Head of caudate nucleus (tissue), 42 donors: ENCODE data around the gene GFER.

ENCODE experiments used
- DNase-seq, 42 donors: peaks; one replicate each; pipeline versions ENCODE4 v3.0.0 to v3.0.0-alpha.2; 2020 to 2021; ENCODE audit warnings: mixed read lengths in 7 of 42
- intact Hi-C: fragments of 100-400 bp; cut with DNase I; formaldehyde crosslinking; loops from one replicate; pipeline ENCODE4 v1.15.0; 2022

Gene GFER

DNA sequence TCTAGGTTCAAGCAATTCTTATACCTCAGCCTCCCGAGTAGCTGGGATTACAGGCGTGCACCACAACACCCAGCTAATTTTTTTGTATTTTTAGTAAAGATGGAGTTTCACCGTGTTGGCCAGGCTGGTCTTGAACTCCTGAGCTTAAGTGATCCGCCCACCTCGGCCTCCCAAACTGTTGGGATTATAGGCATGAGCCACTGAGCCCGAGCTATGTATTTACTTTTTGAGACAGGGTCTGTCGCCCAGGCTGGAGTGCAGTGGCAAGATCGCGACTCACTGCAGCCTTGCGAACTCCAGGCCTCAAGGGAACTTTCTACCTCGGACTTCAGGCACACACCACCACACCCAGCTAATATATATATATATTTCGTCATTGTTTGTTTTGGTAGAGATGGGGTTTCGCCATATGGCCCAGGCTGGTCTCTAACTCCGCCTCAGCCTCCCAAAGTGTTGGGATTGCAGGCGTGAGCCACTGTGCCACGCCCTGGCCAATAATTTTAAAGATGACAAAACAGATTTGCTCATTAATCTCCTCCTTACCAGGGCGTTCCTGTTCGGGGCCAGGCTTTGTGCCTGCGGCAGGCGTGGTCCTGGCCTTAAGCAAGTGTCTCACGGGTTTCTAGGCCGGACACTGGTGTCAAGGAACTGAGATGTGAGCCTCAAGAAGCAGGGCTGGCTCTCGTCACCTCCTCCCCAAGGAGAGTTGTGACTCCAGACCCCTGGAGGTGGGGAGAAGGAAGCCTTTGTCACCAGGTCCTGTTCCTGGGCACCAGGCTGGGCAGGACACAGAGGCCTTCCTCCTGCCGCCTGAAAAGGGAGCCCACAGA is 31.3 kb downstream of the GFER start:
- intact Hi-C loops: no loop called here
- DNase-seq: no peak

DNA sequence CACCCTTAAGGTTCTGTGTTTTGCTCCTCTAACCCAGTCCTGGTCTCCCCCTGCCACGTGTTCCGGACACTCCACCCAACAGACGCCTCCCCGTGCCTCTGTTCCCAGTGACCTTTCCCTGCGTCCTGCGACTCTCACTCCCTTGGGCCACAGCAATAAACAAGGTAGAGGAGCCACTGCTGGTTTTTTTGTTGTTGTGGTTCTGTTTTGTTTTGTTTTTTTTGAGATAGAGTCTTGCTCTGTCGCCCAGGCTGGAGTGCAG is 31.9 kb downstream of the GFER start:
- no peak for DNase-seq
- intact Hi-C loops: no loop called here

DNA sequence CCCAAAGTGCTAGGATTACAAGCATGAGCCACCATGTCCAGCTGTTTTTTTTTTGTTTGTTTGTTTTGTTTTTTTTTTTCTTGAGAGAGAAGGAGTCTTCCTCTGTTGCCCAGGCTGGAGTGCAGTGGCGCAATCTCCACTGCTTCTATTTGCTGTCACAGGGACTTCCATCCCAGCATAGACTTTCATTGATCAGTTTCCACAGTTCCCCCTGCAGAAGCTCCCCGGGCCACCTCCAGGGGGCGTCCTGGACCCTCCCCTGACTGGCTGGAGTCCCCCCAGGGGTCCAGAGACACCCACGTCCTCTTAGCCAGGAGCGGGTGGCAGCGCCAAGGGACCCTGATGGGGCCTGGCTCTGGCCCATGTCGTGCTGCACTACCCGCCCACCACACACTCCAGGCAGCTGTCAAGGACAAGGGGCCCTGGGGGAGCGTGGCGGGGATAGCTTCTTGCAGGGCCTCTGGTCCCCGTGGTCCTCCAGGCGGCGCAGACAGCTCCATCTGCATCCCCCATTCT is 32.5 kb downstream of the GFER start:
- intact Hi-C loops: no loop called here
- no peak for DNase-seq

DNA sequence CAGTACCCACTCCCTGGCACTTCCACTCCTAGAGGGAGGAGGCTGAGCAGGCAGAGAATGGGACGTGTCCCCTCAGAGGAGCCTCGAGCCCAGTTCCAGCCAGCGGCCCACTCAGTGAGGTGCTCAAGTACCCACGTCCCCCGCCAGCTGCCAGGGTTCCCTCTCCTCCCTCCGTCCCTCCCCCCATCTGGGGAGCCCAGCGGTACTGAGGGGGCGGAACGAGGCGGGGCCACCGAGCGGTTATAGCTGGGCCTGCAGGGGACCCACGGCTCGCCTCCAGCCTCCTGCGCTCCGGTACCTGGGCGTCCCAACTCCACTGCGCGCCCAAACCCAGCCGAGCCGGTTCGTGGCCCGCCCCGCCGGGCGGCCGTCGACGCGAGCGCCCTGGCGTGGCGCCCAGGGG is 35.5 kb downstream of the GFER start, which contains the start of gene NPW:
Gene NPW, plus strand, starts transcription at position 268 of the 403 bp plus-strand sequence.
- no peak for DNase-seq
- intact Hi-C loops: no loop called here

DNA sequence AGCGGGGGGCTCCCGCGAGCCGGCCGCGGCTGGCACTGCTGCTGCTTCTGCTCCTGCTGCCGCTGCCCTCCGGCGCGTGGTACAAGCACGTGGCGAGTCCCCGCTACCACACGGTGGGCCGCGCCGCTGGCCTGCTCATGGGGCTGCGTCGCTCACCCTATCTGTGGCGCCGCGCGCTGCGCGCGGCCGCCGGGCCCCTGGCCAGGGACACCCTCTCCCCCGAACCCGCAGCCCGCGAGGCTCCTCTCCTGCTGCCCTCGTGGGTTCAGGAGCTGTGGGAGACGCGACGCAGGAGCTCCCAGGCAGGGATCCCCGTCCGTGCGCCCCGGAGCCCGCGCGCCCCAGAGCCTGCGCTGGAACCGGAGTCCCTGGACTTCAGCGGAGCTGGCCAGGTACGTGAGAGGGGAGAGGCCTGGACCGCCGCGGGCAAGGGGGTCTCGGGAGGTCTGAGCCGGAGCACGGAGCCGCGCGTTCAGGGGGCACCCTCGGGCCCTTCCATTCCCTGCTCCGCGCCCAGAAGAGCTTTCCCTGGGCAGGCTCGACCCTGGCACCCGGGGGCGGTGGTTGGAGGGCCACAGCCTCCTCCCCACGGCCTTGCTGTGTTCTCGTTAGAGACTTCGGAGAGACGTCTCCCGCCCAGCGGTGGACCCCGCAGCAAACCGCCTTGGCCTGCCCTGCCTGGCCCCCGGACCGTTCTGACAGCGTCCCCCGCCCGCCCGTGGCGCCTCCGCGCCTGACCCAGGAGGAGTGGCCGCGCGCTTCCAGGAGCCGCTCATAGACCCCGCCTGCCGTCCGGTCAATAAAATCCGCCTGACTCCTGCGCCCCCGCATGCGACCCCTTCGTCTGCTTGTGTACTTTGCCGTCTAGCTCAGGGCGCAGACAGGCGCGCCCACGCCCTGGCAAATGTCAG is 36.2 kb downstream of the GFER start:
- intact Hi-C loops: loop anchor here (5.0 kb wide), 1 partner anchor 137 kb away; the partner anchor contains the start of gene TRAF7
- DNase-seq: no peak

DNA sequence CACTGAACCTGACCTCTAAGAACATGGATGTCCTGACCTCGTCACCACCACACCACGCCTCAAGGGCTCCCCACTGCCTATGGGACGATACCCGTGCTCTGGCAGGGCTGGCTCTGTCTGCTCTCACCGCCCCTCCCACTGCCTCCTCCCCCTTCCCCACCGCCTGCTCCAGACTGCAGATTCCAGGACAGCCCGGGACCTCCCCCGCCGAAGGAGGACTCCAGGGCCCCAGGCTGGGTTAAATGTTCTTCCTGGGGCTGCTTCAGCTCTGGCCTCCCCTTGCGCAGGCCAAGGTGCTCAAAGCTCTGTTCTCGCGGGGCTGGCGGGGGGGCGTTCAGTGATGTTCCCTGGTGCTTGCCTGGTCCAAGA is 38.7 kb downstream of the GFER start:
- peak in 1 of 42 donors; percentile 18 for DNase-seq
- intact Hi-C loops: loop anchor here (5.0 kb wide), 1 partner anchor 135 kb away; the partner anchor contains the start of gene TRAF7

DNA sequence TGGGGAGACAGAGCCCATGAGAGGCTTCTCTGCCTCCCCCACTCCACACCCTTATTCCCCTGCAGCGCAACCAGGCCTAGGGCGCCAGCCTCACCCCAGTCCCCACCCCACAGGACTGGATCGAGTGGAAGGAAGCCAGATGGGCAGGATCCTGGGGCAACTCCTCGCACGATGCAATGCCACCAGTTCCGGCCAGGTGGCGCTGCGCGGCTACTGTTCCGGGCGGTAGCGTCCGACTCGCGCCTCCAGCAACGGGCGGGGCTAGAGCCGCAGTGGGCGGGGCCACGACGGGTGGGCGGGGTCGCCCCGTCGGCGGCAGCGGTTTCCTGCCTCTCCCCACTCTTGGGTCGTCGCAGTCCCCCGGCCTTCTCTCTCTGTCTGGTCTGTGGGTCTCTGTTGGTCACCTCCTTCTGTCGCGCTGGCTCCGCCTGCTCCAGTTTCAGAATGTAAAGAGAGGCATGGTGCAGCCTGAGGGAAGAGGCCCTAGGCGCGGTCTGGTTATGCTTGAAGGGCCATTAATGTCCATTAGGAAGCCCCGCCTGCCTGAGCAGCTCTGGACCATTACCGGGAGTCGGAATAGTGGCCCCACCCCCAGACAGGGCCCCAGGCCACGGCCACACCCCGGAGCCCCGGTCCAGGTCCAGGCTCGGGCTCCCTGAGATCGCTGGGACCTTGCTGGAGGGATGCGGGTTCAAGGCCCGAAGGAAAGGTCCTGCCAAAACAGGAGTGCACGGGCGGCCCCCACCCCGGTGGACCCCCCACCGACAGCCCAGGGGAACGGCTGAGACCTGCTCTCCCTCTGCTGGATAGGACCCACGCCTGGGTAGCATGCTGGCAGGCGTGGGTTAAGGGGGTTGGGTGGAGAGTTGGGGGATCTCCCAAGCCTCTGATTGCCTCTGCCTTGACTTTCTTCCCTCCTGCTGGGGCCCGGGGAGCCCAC is 39.4 kb downstream of the GFER start:
- intact Hi-C loops: loop anchor here (5.0 kb wide), 1 partner anchor 134 kb away; the partner anchor contains the start of gene TRAF7
- peak; percentile 86 to 99 (median 95) for DNase-seq

DNA sequence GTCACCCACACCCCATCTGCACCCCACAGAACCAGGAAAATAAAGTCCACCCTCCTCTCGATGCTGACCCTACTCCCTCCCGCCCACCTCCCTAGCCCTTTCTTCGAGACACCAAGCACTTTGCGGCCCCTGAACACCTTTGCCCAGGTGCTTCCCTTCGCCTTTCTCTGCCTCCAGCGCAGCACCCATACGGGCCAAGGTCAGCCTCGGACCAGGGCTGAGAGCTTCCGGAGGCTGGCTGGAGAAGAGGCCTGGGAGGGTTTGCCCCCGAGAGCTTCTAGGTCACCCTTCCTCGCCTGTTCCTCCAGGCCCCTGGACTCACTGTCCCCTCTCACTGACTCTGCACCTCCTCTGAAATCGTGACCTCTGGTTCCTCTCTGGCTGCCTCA is 40.0 kb downstream of the GFER start:
- no peak for DNase-seq
- intact Hi-C loops: loop anchor here (5.0 kb wide), 1 partner anchor 133 kb away; the partner anchor contains the start of gene TRAF7

DNA sequence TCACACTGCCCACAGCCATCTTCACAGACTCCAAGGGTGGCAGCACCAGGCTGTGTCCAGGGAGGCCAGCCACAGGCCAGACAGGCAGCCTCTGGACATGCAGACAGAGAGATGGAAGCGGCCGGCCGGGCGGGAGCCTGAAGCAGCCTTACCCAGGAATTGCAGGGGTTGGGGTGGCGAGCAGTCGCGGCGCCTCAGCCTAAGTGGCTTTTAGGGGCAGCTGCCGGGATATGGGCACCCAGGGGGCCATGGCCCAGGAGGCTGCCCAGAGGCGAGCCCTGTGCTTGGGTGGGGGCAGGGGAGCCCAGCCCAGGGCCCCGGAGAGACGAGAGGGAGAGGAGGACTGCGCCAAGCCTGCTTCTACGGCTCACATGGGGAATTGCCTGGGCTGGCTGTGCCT is 41.3 kb downstream of the GFER start:
- intact Hi-C loops: no loop called here

DNA sequence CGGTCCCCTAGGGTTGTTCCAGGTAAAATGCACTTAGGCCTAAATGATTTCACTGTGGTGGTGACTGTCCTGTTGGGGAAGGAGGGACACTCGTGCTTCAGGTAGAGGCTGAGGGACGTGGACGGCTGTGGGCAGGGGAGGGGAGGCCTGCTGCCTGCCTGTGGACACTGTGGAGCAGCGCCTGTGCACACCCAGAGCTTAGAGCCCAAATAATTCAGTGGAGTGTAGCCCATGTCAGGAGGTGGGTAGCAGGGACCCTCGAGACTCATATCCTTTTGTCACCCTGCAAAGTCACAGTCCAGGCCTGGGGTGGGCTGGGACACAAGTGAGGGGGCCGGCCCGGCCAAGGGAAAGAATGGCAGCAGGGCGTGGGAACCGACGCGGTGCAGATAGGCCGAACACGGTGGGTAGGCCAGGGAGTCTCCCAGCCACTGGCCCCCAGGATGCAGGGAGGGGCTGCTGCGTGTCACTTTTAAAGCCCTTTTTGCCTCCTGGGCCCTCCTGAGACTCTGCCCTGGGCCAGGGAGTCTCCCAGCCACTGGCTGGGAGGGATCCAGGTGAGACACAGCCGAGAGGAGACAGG is 42.0 kb downstream of the GFER start:
- intact Hi-C loops: no loop called here

More for the DNA sequence above, 41.3 kb downstream of the GFER start:
- DNase-seq: no peak

DNA sequence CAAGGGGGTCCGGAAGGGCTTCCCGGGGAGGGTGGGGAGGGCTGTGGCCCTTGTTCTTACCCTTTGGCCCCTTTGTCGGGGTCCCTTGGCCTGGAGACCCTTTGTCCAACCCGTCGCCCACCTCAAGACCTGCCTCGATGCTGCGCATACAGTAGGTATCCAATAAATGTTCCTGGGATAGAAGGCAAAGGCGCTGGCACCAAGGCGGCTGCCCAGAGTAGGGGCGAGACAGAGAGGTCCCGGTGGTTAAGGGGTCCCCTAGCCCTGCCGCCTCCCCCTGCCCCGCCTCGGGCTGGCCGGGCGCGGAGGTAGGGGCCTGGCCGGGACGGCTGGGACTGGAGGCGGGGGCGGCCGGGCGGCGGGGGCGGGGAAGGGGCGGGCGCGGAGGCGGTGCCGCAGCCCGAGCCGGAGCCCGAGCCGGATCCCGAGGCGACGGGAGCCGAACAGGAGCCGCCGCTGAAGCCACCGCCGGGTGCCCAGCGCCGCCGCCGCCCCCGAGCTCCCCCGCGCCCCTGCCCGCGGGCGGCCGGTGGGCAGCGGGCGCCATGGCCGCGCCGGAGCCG is 42.5 kb downstream of the GFER start, which contains the start of gene NHERF2:
Gene NHERF2, plus strand, starts transcription at position 442 of the 563 bp plus-strand sequence. Its CDS starts 104 bp downstream, at position 546.
- peak in 20 of 42 donors; percentile 22 to 72 (median 50) for DNase-seq
- intact Hi-C loops: no loop called here

More for the DNA sequence above, 42.0 kb downstream of the GFER start:
- no peak for DNase-seq

DNA sequence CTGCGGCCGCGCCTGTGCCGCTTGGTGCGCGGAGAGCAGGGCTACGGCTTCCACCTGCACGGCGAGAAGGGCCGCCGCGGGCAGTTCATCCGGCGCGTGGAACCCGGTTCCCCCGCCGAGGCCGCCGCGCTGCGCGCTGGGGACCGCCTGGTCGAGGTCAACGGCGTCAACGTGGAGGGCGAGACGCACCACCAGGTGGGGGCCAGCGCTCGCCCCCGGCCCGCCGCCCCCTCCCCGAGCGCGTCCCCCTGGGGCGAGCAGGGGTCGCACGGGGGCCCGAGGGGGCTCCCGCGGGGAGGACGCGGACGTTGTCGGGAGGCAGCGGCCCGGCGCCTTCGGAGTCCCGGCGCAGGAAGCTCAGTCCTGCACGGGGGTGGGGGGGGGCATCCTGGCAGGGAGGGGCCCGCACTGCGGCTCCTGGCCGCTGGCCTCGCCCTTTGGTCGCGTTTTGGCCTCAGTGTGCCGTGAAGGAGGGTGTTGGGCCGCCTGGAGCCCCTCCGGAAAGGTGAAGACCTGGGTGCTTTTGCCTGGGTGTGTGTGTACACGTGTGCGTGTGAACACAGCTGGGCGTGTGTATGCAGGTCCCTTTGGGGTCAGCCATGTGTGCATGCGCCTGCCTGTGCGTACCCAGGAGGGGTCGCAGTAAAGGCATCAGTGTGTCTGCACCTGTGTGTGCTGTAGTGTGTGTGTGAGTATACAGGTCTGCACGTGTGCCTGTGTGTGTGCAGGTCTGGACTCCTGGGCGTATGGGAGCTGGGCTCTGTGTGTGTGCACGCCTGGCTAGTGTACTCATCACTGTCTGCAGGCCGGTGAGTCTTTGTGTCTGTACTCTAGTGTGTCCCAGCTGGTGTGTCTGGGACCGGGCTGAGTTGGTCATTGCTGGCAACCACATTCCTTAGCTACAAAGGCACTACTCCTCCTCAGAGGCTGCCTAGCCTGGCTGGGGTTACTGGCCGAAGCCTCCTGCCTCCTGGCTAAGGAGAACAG is 43.3 kb downstream of the GFER start:
- DNase-seq: peak in 1 of 42 donors; percentile 29
- intact Hi-C loops: no loop called here

DNA sequence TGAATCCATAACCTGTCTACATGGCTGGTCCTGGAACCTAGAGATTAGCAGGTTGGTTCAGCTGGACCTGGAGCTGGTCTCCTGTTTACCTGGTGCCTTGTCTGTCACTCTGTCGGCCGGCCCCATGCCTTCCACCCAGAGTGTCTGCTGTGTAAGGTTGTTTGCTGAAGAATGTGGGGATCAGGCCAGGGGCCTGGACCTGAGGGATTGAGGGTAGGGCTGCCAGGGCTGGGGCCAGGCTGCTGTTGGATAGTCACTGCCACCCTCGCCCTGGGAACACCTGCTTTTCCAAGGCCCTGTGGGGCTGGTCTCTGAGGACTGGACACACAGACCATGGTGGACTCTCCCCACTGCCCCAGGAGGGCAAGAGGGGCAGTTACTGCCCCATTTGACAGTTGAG is 44.2 kb downstream of the GFER start:
- intact Hi-C loops: no loop called here
- DNase-seq: no peak

DNA sequence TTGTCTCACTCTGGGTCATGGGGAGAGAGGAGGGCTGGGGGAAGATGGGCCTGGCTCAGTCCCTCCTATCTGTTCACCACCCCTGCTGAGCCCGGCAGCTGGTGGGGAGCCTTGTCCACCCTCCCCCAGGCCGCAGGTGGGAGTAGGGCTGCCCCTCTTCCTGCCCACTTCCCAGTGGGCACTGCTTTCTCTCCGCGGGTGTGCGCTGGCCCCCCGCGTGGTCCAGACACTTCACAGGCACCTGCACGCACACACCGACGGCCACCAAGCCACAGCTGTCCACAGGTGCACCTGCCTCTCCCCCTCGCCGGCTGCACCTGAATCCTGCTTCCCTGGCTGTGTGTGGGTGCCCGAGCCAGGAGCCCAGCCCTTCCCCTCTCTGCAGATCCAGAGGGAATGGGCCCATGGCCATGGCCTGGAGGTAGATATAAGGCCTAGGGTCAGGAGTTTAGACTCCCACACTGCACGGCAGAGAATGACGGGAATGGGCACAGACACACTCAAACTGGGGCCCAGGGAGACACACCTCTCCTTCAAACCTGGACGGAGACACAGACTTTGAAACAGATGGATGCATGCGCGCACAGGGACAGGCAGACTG is 44.7 kb downstream of the GFER start:
- intact Hi-C loops: no loop called here
- no peak for DNase-seq

DNA sequence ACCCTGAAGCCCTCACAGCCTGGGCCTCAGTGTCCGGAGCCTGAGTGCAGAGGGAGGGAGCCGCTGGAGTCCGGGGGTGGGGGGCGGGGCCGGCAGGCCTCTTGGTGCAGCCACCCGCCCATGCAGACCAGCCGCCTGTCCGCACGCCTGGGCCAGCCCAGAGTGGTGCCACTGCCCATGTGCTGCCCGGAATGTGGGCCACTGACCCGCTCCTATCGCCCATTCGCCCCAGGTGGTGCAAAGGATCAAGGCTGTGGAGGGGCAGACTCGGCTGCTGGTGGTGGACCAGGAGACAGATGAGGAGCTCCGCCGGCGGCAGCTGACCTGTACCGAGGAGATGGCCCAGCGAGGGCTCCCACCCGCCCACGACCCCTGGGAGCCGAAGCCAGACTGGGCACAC is 45.4 kb downstream of the GFER start:
- intact Hi-C loops: no loop called here
- no peak for DNase-seq

DNA sequence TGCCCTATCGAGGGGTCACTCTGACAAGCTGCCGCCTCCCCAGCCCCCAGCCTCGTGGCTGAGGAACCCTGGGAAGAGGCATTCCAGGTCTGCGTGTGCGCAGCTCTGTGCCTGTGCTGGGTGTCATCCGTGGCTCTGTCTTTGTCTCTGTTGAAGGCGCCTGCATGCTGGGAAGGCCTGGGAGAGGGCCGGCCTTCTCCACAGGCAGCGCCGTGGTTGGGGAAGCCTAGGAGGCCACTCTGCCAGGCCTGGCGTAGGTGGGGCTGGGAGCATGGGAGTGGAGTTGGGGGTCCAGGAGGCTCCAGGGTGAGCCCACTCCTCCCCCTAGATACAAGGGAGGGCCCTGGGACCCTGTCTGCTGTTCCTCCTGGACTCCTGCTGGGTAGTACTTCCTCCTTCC is 46.0 kb downstream of the GFER start:
- DNase-seq: no peak
- intact Hi-C loops: no loop called here
